Vagina (tissue), 2 donors: ENCODE measurements around the gene PRRX1. TPM values are rescaled to one million over a fixed set of nuclear protein-coding genes. Genes with fewer than 3 reads are reported as not detected.

Source experiments
- DNase-seq, 2 donors: peaks; one replicate each; pipeline ENCODE4 v3.0.0-alpha.2; 2017; ENCODE audit errors: extremely low spot score in 2 of 2
- H3K27ac ChIP-seq: fragments of 200-600 bp; sonication (generic); one replicate; pipeline ENCODE4 v1.5.1; 2019
- H3K27me3 ChIP-seq: fragments of 200-600 bp; sonication (generic); one replicate; pipeline ENCODE4 v1.5.1; 2019
- H3K36me3 ChIP-seq, 2 donors: fragments of 200-600 bp; sonication (generic); one replicate each; pipeline ENCODE4 v1.5.1; 2017 to 2019
- H3K4me1 ChIP-seq: fragments of 200-600 bp; sonication (generic); one replicate; pipeline ENCODE4 v1.5.1; 2019
- H3K4me3 ChIP-seq, 2 donors: fragments of 200-600 bp; sonication (generic); 1 replicate in 1 of 2; 2 replicates in 1 of 2; pipeline ENCODE4 v1.5.1; 2016 to 2019
- H3K9me3 ChIP-seq: fragments of 200-600 bp; sonication (generic); one replicate; pipeline ENCODE4 v1.5.1; 2019
- POLR2A ChIP-seq, 2 donors: fragments of 450-650 bp; IDR thresholded peaks; one replicate each; pipeline ENCODE4 v1.6.1; 2017; ENCODE audit warnings: antibody characterized with exemption in 2 of 2, mild to moderate bottlenecking in 2 of 2, moderate library complexity in 2 of 2
- POLR2AphosphoS5 ChIP-seq, 2 donors: sonication (generic); formaldehyde crosslinking; IDR thresholded peaks; one replicate each; pipeline ENCODE4 v1.9.0; 2017; ENCODE audit warnings: antibody characterized with exemption in 2 of 2, mild to moderate bottlenecking in 2 of 2, low read depth in 1 of 2; ENCODE audit not compliant: insufficient read depth in 1 of 2
- intact Hi-C: fragments of 100-400 bp; cut with DNase I; formaldehyde crosslinking; loops from one replicate; pipeline ENCODE4 v1.15.1; 2023
- total RNA-seq: library from RNA; depleted of rRNA; stranded (reverse); fragments of >200 nt; gene quantifications from one replicate; pipeline ENCODE4 v1.2.3, GENCODE V29; 2016
- TF ChIP-seq, protein P1 (sequence below), 3 experiments: fragments of 450-650 bp in 2 of 3; fragments of 200-600 bp in 1 of 3; sonication (generic) in 1 of 3; IDR thresholded peaks; one replicate each; pipeline ENCODE4 v1.5.1; 2017 to 2019; ENCODE audit warnings: antibody characterized with exemption in 3 of 3, mild to moderate bottlenecking in 2 of 3, moderate library complexity in 2 of 3

Gene PRRX1
- total RNA-seq, 1 donor from 2014 or later = 108 TPM

DNA sequence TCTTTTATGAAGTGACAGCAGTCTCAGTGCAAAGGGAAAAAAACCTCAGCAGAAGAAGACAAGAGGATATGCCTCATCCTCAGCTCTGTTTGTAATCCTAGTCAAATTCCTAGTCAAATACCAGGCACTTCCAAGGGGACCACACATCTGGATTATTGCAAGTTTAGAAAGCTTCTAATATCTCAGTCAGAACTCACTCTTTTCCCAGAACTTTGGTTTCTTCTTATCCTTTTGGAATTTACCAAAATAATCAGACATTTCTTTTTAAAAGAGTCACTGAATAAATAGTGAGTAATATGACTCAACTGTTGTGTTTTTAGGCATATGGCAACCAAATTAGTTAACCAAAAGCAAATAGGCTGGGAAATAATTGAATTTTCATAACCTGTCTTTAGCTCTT lies 47.8 kb downstream of the PRRX1 start:
- no peaks in the 10 kb centered on the region for H3K9me3 ChIP-seq
- no peak overlapping the region for H3K27ac ChIP-seq
- H3K4me1 ChIP-seq = peaks cover 54% of the 10 kb centered on the region
- TF ChIP-seq POLR2A (IDR thresholded peaks at IDR 0.05) = no peak
- TF ChIP-seq, protein P1, sequence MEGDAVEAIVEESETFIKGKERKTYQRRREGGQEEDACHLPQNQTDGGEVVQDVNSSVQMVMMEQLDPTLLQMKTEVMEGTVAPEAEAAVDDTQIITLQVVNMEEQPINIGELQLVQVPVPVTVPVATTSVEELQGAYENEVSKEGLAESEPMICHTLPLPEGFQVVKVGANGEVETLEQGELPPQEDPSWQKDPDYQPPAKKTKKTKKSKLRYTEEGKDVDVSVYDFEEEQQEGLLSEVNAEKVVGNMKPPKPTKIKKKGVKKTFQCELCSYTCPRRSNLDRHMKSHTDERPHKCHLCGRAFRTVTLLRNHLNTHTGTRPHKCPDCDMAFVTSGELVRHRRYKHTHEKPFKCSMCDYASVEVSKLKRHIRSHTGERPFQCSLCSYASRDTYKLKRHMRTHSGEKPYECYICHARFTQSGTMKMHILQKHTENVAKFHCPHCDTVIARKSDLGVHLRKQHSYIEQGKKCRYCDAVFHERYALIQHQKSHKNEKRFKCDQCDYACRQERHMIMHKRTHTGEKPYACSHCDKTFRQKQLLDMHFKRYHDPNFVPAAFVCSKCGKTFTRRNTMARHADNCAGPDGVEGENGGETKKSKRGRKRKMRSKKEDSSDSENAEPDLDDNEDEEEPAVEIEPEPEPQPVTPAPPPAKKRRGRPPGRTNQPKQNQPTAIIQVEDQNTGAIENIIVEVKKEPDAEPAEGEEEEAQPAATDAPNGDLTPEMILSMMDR (IDR thresholded peaks at IDR 0.05) = no peak
- TF ChIP-seq POLR2AphosphoS5 (IDR thresholded peaks at IDR 0.05; ENCODE audit: insufficient read depth in 1 of 2, low read depth in 1 of 2) = no peak
- no peaks in the 10 kb centered on the region for H3K36me3 ChIP-seq
- intact Hi-C loops = no loop called here
- DNase-seq = no peak
- H3K27me3 ChIP-seq = no peaks in the 10 kb centered on the region
- no peak overlapping the region for H3K4me3 ChIP-seq

DNA sequence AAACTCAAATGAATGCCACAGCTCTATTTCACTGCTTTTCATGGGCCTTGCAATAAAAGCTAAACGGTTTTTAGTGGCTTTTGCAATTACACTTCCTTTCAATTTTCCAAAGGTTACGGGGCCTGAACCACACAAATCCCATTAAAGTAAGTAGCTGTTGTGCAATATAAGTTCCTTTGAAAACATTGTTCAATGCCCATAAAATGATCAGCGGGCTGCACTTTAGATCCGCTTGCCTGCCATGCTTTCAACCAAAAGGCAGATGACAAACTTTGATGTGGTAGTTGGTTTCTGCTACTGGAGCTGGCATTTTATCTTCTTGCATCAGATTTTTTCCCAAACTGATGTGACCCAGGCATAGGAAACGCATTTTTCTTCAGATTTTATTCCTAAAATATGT lies 50.2 kb downstream of the PRRX1 start:
- H3K27ac ChIP-seq = peak overlapping the region; percentile 67
- intact Hi-C loops = no loop called here
- H3K9me3 ChIP-seq = no peaks in the 10 kb centered on the region
- no peaks in the 10 kb centered on the region for H3K27me3 ChIP-seq
- no peaks in the 10 kb centered on the region for H3K36me3 ChIP-seq
- H3K4me3 ChIP-seq = no peak overlapping the region
- DNase-seq = no peak
- TF ChIP-seq POLR2AphosphoS5 (IDR thresholded peaks at IDR 0.05; ENCODE audit: insufficient read depth in 1 of 2, low read depth in 1 of 2) (no peak), POLR2A (IDR thresholded peaks at IDR 0.05) (no peak)
- TF ChIP-seq, protein P1 (IDR thresholded peaks at IDR 0.05) = no peak
- H3K4me1 ChIP-seq = peaks cover 31% of the 10 kb centered on the region

DNA sequence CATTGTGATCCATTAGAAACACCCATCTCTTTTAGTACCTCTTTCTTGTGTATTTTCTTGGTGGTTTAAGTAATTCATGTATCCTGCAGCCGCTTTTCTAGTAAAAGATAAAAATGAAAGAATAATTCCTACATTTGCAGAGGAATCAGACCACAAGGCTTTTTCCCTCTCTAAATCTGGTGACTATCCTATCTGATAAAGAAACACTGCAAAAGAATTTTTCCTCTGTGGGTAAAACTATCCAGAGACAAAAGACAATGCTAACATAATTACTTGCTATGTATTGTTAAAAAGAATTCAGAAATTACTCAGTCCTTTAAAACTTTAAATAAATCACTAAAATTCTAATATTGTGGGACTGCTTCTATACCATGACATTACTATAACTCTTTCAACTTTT lies 51.0 kb downstream of the PRRX1 start:
- peaks cover 30% of the 10 kb centered on the region for H3K4me1 ChIP-seq
- H3K27me3 ChIP-seq = no peaks in the 10 kb centered on the region
- TF ChIP-seq POLR2A (IDR thresholded peaks at IDR 0.05) (no peak), POLR2AphosphoS5 (IDR thresholded peaks at IDR 0.05; ENCODE audit: insufficient read depth in 1 of 2, low read depth in 1 of 2) (no peak)
- TF ChIP-seq, protein P1 (IDR thresholded peaks at IDR 0.05) = no peak
- intact Hi-C loops = no loop called here
- no peaks in the 10 kb centered on the region for H3K9me3 ChIP-seq
- no peak overlapping the region for H3K4me3 ChIP-seq
- H3K36me3 ChIP-seq = peaks cover 0 to 4% of the 10 kb centered on the region in 2 donors
- peak overlapping the region; percentile 67 for H3K27ac ChIP-seq
- DNase-seq = no peak

DNA sequence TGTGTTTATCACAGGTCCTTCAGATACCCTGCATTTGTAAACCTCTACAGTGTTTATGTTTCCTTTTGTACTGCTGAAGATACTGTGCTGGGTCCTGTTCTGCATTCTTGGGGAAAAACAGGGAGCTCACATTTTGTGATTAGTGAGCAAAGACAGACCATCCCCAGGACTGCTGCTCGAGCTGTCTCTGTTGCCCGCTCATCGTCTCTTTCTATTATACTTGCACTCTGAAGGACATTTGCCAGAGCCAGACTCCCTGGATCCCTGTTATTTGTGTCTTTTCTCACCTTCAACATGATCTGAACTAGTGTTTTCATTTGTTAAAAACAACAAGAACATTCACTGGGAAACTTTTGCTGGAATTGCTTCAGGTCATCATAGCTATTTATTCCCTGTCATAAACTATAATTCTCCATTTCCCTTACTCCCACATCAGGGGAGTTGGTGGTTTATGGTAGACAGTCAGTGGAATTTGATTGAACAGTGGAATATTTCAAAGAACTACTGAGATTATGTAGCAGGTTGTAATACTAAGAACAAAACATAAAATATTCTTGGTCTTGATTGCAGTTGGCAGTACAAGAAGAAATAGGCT lies 53.0 kb downstream of the PRRX1 start:
- H3K27ac ChIP-seq = no peak overlapping the region
- H3K4me1 ChIP-seq = peaks cover 32% of the 10 kb centered on the region
- no peak overlapping the region for H3K4me3 ChIP-seq
- TF ChIP-seq POLR2A (IDR thresholded peaks at IDR 0.05) = no peak
- TF ChIP-seq POLR2AphosphoS5 (IDR thresholded peaks at IDR 0.05; ENCODE audit: insufficient read depth in 1 of 2, low read depth in 1 of 2) = no peak
- TF ChIP-seq, protein P1 (IDR thresholded peaks at IDR 0.05) = no peak
- DNase-seq = no peak
- peaks cover 0 to 20% of the 10 kb centered on the region in 2 donors for H3K36me3 ChIP-seq
- no peaks in the 10 kb centered on the region for H3K27me3 ChIP-seq
- intact Hi-C loops = no loop called here
- H3K9me3 ChIP-seq = no peaks in the 10 kb centered on the region

DNA sequence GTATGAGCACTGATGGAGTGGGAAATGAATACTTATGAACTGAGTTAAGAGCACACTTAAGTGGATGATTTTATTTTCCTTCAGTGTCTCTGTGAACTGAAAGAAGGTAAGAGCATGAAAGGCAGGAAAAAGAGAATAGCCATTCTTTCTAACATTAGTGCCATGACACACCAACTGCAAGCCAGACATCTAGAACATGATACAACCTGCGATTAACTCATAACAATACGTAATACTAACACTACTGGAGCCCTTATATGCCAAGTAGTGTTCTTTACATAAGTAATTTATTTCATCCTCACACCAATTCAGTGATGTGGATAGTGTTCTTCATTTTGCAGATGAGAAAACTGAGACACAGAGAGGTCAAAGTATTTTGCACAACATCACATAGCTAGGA lies 56.7 kb downstream of the PRRX1 start:
- Histone ChIP-seq H3K27me3 (no peaks in the 10 kb centered on the region), H3K9me3 (no peaks in the 10 kb centered on the region), H3K4me3 (no peak overlapping the region), H3K4me1 (peaks cover 10% of the 10 kb centered on the region), H3K36me3 (peaks cover 0 to 35% of the 10 kb centered on the region in 2 donors), H3K27ac (no peak overlapping the region)
- intact Hi-C loops = no loop called here
- no peak for TF ChIP-seq POLR2AphosphoS5 (IDR thresholded peaks at IDR 0.05; ENCODE audit: insufficient read depth in 1 of 2, low read depth in 1 of 2)
- TF ChIP-seq POLR2A (IDR thresholded peaks at IDR 0.05) = no peak
- TF ChIP-seq, protein P1 (IDR thresholded peaks at IDR 0.05) = no peak
- no peak for DNase-seq
